ENCODE measurements around the gene VWA2.
A peak's percentile ranks its signal among the peaks of the same experiment; 100 is the strongest.

Gene VWA2

GRCh38 chr10:114304571-114305421 is 65.7 kb downstream of the VWA2 start (continued):
- no peak for TF ChIP-seq ZNF423 (tag by site-specific recombination; IDR thresholded peaks at IDR 0.05)
- no peak for TF ChIP-seq ZNF558 (tag by site-specific recombination; IDR thresholded peaks at IDR 0.05)
- no peak for TF ChIP-seq ZNF280C (tag by site-specific recombination; IDR thresholded peaks at IDR 0.05)
- 0 out of 2 replicates have a peak, but pooled peaks have one; percentile 10 for TF ChIP-seq ZBTB21 (tag by site-specific recombination; IDR thresholded peaks at IDR 0.05)
- TF ChIP-seq, protein P1, sequence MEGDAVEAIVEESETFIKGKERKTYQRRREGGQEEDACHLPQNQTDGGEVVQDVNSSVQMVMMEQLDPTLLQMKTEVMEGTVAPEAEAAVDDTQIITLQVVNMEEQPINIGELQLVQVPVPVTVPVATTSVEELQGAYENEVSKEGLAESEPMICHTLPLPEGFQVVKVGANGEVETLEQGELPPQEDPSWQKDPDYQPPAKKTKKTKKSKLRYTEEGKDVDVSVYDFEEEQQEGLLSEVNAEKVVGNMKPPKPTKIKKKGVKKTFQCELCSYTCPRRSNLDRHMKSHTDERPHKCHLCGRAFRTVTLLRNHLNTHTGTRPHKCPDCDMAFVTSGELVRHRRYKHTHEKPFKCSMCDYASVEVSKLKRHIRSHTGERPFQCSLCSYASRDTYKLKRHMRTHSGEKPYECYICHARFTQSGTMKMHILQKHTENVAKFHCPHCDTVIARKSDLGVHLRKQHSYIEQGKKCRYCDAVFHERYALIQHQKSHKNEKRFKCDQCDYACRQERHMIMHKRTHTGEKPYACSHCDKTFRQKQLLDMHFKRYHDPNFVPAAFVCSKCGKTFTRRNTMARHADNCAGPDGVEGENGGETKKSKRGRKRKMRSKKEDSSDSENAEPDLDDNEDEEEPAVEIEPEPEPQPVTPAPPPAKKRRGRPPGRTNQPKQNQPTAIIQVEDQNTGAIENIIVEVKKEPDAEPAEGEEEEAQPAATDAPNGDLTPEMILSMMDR (tag by site-specific recombination; IDR thresholded peaks at IDR 0.05), result peak; percentile 89
- no peak for TF ChIP-seq ZNF768 (tag by site-specific recombination; IDR thresholded peaks at IDR 0.05)
- TF ChIP-seq ZNF645 (tag by site-specific recombination; IDR thresholded peaks at IDR 0.05), result no peak
- TF ChIP-seq ZNF302 (tag by site-specific recombination; IDR thresholded peaks at IDR 0.05; ENCODE audit: low read depth), result no peak
- TF ChIP-seq, protein P2, sequence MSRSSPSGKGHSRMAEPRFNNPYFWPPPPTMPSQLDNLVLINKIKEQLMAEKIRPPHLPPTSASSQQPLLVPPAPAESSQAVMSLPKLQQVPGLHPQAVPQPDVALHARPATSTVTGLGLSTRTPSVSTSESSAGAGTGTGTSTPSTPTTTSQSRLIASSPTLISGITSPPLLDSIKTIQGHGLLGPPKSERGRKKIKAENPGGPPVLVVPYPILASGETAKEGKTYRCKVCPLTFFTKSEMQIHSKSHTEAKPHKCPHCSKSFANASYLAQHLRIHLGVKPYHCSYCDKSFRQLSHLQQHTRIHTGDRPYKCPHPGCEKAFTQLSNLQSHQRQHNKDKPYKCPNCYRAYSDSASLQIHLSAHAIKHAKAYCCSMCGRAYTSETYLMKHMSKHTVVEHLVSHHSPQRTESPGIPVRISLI (tag by site-specific recombination; IDR thresholded peaks at IDR 0.05), result no peak
- no peak for TF ChIP-seq ZNF350 (tag by site-specific recombination; IDR thresholded peaks at IDR 0.05)
- peak; percentile 49 for TF ChIP-seq SP2 (tag by site-specific recombination; IDR thresholded peaks at IDR 0.05)
- no peak for TF ChIP-seq REPIN1 (tag by site-specific recombination; IDR thresholded peaks at IDR 0.05; ENCODE audit: low read depth)
- TF ChIP-seq ZNF341 (tag by site-specific recombination; IDR thresholded peaks at IDR 0.05; ENCODE audit: low read depth), result peak; percentile 27; the same call in 1 of the 2 replicates
- TF ChIP-seq, protein P3, sequence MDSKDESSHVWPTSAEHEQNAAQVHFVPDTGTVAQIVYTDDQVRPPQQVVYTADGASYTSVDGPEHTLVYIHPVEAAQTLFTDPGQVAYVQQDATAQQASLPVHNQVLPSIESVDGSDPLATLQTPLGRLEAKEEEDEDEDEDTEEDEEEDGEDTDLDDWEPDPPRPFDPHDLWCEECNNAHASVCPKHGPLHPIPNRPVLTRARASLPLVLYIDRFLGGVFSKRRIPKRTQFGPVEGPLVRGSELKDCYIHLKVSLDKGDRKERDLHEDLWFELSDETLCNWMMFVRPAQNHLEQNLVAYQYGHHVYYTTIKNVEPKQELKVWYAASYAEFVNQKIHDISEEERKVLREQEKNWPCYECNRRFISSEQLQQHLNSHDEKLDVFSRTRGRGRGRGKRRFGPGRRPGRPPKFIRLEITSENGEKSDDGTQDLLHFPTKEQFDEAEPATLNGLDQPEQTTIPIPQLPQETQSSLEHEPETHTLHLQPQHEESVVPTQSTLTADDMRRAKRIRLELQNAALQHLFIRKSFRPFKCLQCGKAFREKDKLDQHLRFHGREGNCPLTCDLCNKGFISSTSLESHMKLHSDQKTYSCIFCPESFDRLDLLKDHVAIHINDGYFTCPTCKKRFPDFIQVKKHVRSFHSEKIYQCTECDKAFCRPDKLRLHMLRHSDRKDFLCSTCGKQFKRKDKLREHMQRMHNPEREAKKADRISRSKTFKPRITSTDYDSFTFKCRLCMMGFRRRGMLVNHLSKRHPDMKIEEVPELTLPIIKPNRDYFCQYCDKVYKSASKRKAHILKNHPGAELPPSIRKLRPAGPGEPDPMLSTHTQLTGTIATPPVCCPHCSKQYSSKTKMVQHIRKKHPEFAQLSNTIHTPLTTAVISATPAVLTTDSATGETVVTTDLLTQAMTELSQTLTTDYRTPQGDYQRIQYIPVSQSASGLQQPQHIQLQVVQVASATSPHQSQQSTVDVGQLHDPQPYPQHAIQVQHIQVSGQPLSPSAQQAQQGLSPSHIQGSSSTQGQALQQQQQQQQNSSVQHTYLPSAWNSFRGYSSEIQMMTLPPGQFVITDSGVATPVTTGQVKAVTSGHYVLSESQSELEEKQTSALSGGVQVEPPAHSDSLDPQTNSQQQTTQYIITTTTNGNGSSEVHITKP (tag by site-specific recombination; IDR thresholded peaks at IDR 0.05), result no peak
- no peak for TF ChIP-seq ZNF366 (tag by site-specific recombination; conservative IDR thresholded peaks at IDR 0.05)
- no peak for TF ChIP-seq ZNF140 (tag by site-specific recombination; IDR thresholded peaks at IDR 0.05)
- no peak for TF ChIP-seq ZNF280D (tag by site-specific recombination; IDR thresholded peaks at IDR 0.05)
